Liver (tissue), 9 donors: ENCODE measurements around the gene GPR146. TPM values are rescaled to one million over a fixed set of nuclear protein-coding genes. Genes with fewer than 3 reads are reported as not detected.

Experiments
- DNase-seq: peaks from one replicate; pipeline ENCODE4 v3.0.0-alpha.2; 2017; ENCODE audit warnings: low spot score
- H3K27ac ChIP-seq, 2 donors: one replicate each; pipeline ENCODE4 v1.7.0; 2013; ENCODE audit warnings: inconsistent platforms in 2 of 2, low read length in 2 of 2, control low read depth in 1 of 2, low read depth in 1 of 2, mild to moderate bottlenecking in 1 of 2
- H3K27me3 ChIP-seq, 4 donors: one replicate each; pipeline versions ENCODE4 v1.6.1 to v1.7.0; 2013; ENCODE audit warnings: low read length in 3 of 4, inconsistent platforms in 1 of 4, mild to moderate bottlenecking in 1 of 4, moderate library complexity in 1 of 4; ENCODE audit not compliant: control insufficient read depth in 4 of 4, insufficient read depth in 4 of 4
- H3K36me3 ChIP-seq, 4 donors: one replicate each; pipeline versions ENCODE4 v1.6.1 to v1.7.0; 2013; ENCODE audit warnings: low read length in 3 of 4, mild to moderate bottlenecking in 3 of 4, low read depth in 1 of 4, moderate library complexity in 1 of 4; ENCODE audit not compliant: control insufficient read depth in 4 of 4, insufficient read depth in 3 of 4
- H3K4me1 ChIP-seq, 4 donors: one replicate each; pipeline versions ENCODE4 v1.6.1 to v1.7.0; 2013; ENCODE audit warnings: low read length in 3 of 4, mild to moderate bottlenecking in 3 of 4, moderate library complexity in 1 of 4; ENCODE audit not compliant: control insufficient read depth in 4 of 4, insufficient read depth in 4 of 4
- H3K4me3 ChIP-seq, 3 donors: one replicate each; pipeline versions ENCODE4 v1.6.1 to v1.7.0; 2013; ENCODE audit warnings: low read length in 3 of 3, control low read depth in 1 of 3, low read depth in 1 of 3, mild to moderate bottlenecking in 1 of 3
- H3K9ac ChIP-seq, 2 donors: one replicate each; pipeline ENCODE4 v1.7.0; 2013; ENCODE audit warnings: low read length in 2 of 2, mild to moderate bottlenecking in 2 of 2, moderate library complexity in 2 of 2, control low read depth in 1 of 2, low read depth in 1 of 2
- H3K9me3 ChIP-seq, 4 donors: one replicate each; pipeline versions ENCODE4 v1.6.1 to v1.7.0; 2013; ENCODE audit warnings: low read length in 3 of 4; ENCODE audit not compliant: control insufficient read depth in 4 of 4
- EGR1 ChIP-seq, 2 donors: IDR thresholded peaks; 2 replicates each; pipeline ENCODE4 v1.6.1; 2016 to 2018; ENCODE audit warnings: antibody characterized with exemption in 2 of 2, low read depth in 2 of 2
- FOXA1 ChIP-seq: IDR thresholded peaks from 2 replicates; pipeline ENCODE4 v1.6.1; 2016; ENCODE audit warnings: antibody characterized with exemption
- HNF4A ChIP-seq, 2 donors: conservative IDR thresholded peaks; 2 replicates each; pipeline ENCODE4 v1.6.1; 2016; ENCODE audit warnings: antibody characterized with exemption in 2 of 2, mild to moderate bottlenecking in 2 of 2
- HNF4G ChIP-seq: IDR thresholded peaks from 2 replicates; pipeline ENCODE4 v1.6.1; 2016; ENCODE audit warnings: antibody characterized with exemption
- JUND ChIP-seq, 2 donors: IDR thresholded peaks; 2 replicates each; pipeline ENCODE4 v1.6.1; 2016; ENCODE audit warnings: antibody characterized with exemption in 2 of 2
- SP1 ChIP-seq: IDR thresholded peaks from 2 replicates; pipeline ENCODE4 v1.6.1; 2018; ENCODE audit warnings: antibody characterized with exemption, mild to moderate bottlenecking
- TAF1 ChIP-seq: conservative IDR thresholded peaks from 2 replicates; pipeline ENCODE4 v1.6.1; 2016; ENCODE audit warnings: antibody characterized with exemption, mild to moderate bottlenecking
- YY1 ChIP-seq: IDR thresholded peaks from 2 replicates; pipeline ENCODE4 v1.6.1; 2016; ENCODE audit warnings: antibody characterized with exemption, mild to moderate bottlenecking
- WGBS: extraction: QIAGEN DNeasy Blood & Tissue Kit; methylation state at CpG from one replicate; pipeline ENCODE4 v1.1.7; 2013; 5-methylcytosine and 5-hydroxymethylcytosine counted together
- polyA plus RNA-seq, 2 donors: library from polyadenylated mRNA; stranded (reverse) in 1 of 2; unstranded in 1 of 2; fragments of 200-250 nt in 1 of 2; fragments of >200 nt in 1 of 2; fragmentation: Nextera tagmentation in 1 of 2; extraction: Ambion mirVana in 1 of 2; gene quantifications; one replicate each; pipeline versions ENCODE4 v1.2.1 to v1.2.3, GENCODE V29; 2013 to 2015
- total RNA-seq, 2 donors: library from RNA; depleted of rRNA; stranded (reverse); fragments of >200 nt; gene quantifications; one replicate each; pipeline ENCODE4 v1.2.3, GENCODE V29; 2014
- TF ChIP-seq, protein P1 (sequence below): IDR thresholded peaks from 2 replicates; pipeline ENCODE4 v1.6.1; 2016; ENCODE audit warnings: antibody characterized with exemption
- TF ChIP-seq, protein P2 (sequence below): IDR thresholded peaks from 2 replicates; pipeline ENCODE4 v1.6.1; 2016; ENCODE audit warnings: antibody characterized with exemption, mild to moderate bottlenecking
- TF ChIP-seq, protein P3 (sequence below): IDR thresholded peaks from 2 replicates; pipeline ENCODE4 v1.6.1; 2016; ENCODE audit warnings: antibody characterized with exemption
- donor health status: healthy.
- donor health status: healthy.
- donor health status: healthy.
- donor health status: healthy.
- donor health status: healthy.

Gene GPR146
- total and polyA plus RNA-seq, 4 donors = 15.5 to 33.5 (median 26.7) TPM

DNA sequence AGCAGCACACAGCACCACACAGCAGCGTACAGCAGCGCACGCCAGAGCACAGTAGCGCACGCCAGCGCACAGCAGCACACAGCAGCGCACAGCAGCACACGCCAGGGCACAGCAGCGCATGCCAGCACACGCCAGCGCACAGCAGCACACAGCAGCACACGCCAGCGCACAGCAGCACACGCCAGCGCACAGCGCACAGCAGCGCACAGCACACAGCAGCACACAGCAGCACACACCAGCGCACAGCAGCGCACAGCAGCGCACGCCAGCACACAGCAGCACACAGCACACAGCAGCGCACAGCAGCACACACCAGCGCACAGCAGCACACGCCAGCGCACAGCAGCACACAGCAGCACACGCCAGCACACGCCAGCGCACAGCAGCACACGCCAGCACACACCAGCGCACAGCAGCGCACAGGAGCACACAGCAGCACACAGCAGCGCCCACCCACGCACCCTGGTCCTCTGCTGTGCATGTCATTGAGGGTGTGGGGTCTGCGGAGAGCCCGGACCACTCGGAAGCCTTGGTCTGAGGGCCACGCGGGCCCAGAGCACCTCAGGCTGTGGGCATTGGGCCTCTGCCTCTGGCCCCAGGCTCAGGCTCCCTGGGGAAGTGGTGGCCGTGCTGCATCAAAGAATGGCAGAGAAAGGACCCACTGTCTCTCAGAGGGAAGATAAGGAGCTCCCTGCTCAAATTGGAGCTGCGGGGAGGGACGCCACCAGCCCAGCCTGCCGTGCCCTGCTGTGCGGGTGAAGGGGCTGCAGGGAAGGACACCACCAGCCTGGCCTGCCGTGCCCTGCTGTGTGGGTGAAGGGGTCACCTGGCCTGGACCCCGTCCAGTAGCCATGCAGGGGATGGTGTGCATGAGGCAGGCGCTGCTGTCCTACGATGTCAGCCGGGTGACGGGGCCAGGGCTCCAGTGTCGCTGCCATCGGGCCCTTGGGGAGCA is 27.5 kb upstream of the GPR146 start (continued):
- TF ChIP-seq EGR1 (IDR thresholded peaks at IDR 0.05; ENCODE audit: low read depth in 2 of 2) = no peak
- TF ChIP-seq, protein P1, sequence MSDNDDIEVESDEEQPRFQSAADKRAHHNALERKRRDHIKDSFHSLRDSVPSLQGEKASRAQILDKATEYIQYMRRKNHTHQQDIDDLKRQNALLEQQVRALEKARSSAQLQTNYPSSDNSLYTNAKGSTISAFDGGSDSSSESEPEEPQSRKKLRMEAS = no peak

DNA sequence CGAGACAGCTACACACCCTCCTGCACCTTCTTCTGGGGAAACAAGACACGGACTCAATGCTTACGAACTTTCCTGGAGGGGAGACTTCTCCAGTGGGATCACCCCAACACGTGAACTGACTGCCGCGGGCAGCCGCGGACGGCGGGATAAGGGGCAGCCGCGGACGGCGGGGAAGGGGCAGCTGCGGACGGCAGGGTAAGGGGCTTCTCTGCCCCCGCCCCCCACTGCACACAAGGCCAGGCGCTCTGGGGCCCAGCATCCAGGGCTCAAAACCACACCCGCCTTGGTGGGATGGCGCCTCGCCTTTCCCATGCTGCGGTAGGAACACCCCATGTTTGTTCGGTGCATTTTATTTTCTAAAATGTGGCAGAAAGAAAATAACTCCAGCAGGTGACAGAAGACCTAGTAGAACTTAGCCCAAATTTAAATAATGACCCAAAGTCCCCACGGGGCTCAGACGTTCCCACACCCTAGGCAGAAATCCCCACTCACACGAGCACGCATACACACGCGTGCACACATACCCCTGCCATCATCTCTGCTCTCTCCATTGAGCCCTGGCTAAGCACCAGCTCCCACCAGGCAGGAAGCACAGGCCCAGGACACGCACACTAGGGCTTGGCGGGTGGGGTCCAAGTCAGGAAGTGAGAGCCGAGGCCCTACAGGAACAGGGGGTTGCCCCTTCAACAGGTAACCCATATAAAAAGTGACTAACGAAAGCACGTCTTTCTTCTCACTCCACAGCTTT is 26.6 kb upstream of the GPR146 start:
- H3K9ac ChIP-seq = no peak overlapping the region
- no peaks in the 10 kb centered on the region for H3K27me3 ChIP-seq
- no peaks in the 10 kb centered on the region for H3K9me3 ChIP-seq
- H3K4me1 ChIP-seq = no peaks in the 10 kb centered on the region
- H3K36me3 ChIP-seq = peaks cover 0 to 5% (median 0%) of the 10 kb centered on the region in 4 donors
- WGBS = 95% methylated on average over 34 of the region's 34 CpGs
- no peak for DNase-seq
- no peak overlapping the region for H3K4me3 ChIP-seq
- no peak overlapping the region for H3K27ac ChIP-seq
- TF ChIP-seq YY1 = no peak
- TF ChIP-seq TAF1 = no peak
- TF ChIP-seq JUND (IDR thresholded peaks at IDR 0.05) = no peak
- no peak for TF ChIP-seq FOXA1
- TF ChIP-seq SP1 = no peak
- TF ChIP-seq EGR1 (IDR thresholded peaks at IDR 0.05; ENCODE audit: low read depth in 2 of 2) = no peak
- TF ChIP-seq HNF4G = no peak
- TF ChIP-seq, protein P1 = no peak
- TF ChIP-seq, protein P2, sequence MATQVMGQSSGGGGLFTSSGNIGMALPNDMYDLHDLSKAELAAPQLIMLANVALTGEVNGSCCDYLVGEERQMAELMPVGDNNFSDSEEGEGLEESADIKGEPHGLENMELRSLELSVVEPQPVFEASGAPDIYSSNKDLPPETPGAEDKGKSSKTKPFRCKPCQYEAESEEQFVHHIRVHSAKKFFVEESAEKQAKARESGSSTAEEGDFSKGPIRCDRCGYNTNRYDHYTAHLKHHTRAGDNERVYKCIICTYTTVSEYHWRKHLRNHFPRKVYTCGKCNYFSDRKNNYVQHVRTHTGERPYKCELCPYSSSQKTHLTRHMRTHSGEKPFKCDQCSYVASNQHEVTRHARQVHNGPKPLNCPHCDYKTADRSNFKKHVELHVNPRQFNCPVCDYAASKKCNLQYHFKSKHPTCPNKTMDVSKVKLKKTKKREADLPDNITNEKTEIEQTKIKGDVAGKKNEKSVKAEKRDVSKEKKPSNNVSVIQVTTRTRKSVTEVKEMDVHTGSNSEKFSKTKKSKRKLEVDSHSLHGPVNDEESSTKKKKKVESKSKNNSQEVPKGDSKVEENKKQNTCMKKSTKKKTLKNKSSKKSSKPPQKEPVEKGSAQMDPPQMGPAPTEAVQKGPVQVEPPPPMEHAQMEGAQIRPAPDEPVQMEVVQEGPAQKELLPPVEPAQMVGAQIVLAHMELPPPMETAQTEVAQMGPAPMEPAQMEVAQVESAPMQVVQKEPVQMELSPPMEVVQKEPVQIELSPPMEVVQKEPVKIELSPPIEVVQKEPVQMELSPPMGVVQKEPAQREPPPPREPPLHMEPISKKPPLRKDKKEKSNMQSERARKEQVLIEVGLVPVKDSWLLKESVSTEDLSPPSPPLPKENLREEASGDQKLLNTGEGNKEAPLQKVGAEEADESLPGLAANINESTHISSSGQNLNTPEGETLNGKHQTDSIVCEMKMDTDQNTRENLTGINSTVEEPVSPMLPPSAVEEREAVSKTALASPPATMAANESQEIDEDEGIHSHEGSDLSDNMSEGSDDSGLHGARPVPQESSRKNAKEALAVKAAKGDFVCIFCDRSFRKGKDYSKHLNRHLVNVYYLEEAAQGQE = no peak
- TF ChIP-seq, protein P3, sequence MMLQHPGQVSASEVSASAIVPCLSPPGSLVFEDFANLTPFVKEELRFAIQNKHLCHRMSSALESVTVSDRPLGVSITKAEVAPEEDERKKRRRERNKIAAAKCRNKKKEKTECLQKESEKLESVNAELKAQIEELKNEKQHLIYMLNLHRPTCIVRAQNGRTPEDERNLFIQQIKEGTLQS = no peak

DNA sequence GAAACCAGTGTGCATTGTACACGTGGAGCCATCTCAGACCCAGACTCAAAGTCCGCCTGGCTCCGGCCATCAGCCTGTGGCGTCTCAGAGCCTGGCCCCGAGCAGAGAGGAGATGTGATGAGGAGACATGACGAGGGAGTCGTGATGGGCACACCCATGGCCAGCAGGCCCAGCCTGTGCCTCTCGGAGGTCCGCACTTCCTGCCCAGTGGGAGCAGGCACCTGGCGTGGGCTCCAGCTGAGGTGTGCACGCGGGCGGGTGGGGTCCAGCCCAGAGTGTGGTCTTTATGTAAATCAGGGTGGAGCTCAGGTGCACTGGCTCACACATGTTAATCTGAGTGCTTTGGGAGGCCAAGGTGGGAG is 26.0 kb upstream of the GPR146 start:
- H3K9me3 ChIP-seq = no peaks in the 10 kb centered on the region
- H3K27me3 ChIP-seq = no peaks in the 10 kb centered on the region
- H3K4me3 ChIP-seq = no peak overlapping the region
- DNase-seq = no peak
- WGBS = 88% methylated on average over 13 of the region's 13 CpGs
- H3K36me3 ChIP-seq = peaks cover 0 to 5% (median 0%) of the 10 kb centered on the region in 4 donors
- no peaks in the 10 kb centered on the region for H3K4me1 ChIP-seq
- no peak for TF ChIP-seq EGR1 (IDR thresholded peaks at IDR 0.05; ENCODE audit: low read depth in 2 of 2)
- TF ChIP-seq HNF4A (conservative IDR thresholded peaks at IDR 0.05) = peak in 1 of 2 donors; percentile 47
- TF ChIP-seq SP1 = no peak
- TF ChIP-seq FOXA1 = no peak
- TF ChIP-seq TAF1 = no peak
- TF ChIP-seq YY1 = no peak
- no peak overlapping the region for H3K9ac ChIP-seq
- H3K27ac ChIP-seq = no peak overlapping the region
